GM18517 (cell line): ENCODE results near the gene PNMT.

Experiments used
- ATAC-seq: cut with Tn5 transposase; IDR thresholded peaks from one replicate; pipeline ENCODE4 v1.9.1; 2021; ENCODE audit warnings: mild to moderate bottlenecking, moderate library complexity; ENCODE audit not compliant: unreplicated experiment

Gene PNMT

GRCh38 chr17:39652587-39653315 lies 15.5 kb upstream of the PNMT start:
- no peak for ATAC-seq

GRCh38 chr17:39653316-39653661 lies 15.0 kb upstream of the PNMT start:
- no peak for ATAC-seq

GRCh38 chr17:39653662-39654331 lies 14.5 kb upstream of the PNMT start:
- ATAC-seq = no peak

GRCh38 chr17:39655105-39655504 lies 13.1 kb upstream of the PNMT start:
- ATAC-seq = no peak

- no peak for ATAC-seq
Measured at GRCh38 chr17:39658346-39658745, 9.9 kb upstream of the PNMT start.

GRCh38 chr17:39658760-39659159 lies 9.5 kb upstream of the PNMT start:
- no peak for ATAC-seq

- ATAC-seq = no peak
Measured at GRCh38 chr17:39659279-39660010, 8.8 kb upstream of the PNMT start.

- no peak for ATAC-seq
Measured at GRCh38 chr17:39660011-39660360, 8.3 kb upstream of the PNMT start.

- ATAC-seq = no peak
Measured at GRCh38 chr17:39660397-39661385, 7.6 kb upstream of the PNMT start.

GRCh38 chr17:39661744-39662541 lies 6.3 kb upstream of the PNMT start:
- ATAC-seq = no peak

GRCh38 chr17:39662551-39663339 lies 5.5 kb upstream of the PNMT start:
- no peak for ATAC-seq

GRCh38 chr17:39663340-39663687 lies 4.9 kb upstream of the PNMT start:
- no peak for ATAC-seq

- ATAC-seq = no peak
Measured at GRCh38 chr17:39663688-39664580, 4.3 kb upstream of the PNMT start.

GRCh38 chr17:39664581-39665561 lies 3.4 kb upstream of the PNMT start, which contains the start of gene TCAP:
Gene TCAP, plus strand, starts transcription at chr17:39665349. Its CDS starts 11 bp downstream, at chr17:39665360.
- no peak for ATAC-seq

GRCh38 chr17:39665642-39666224 lies 2.5 kb upstream of the PNMT start:
- no peak for ATAC-seq

GRCh38 chr17:39666231-39666600 lies 2.0 kb upstream of the PNMT start:
- no peak for ATAC-seq
